Transverse colon (tissue), 4 donors: Measurements from ENCODE around the gene EML6. TPM values are rescaled to one million over a fixed set of nuclear protein-coding genes. Genes with fewer than 3 reads are reported as not detected.

Source experiments
- DNase-seq: peaks from one replicate; pipeline ENCODE4 v3.0.0-alpha.2; 2019
- H3K27ac ChIP-seq, 4 donors: fragments of 200-600 bp; sonication (generic); 2 replicates each; pipeline ENCODE4 v1.5.1; 2016 to 2018; ENCODE audit warnings: inconsistent platforms in 4 of 4
- H3K27me3 ChIP-seq: fragments of 200-600 bp; sonication (generic); 2 replicates; pipeline ENCODE4 v1.5.1; 2017; ENCODE audit warnings: inconsistent platforms
- H3K36me3 ChIP-seq, 4 donors: fragments of 200-600 bp; sonication (generic); 2 replicates each; pipeline ENCODE4 v1.5.1; 2017 to 2019; ENCODE audit warnings: inconsistent platforms in 4 of 4
- H3K4me1 ChIP-seq, 4 donors: fragments of 200-600 bp; sonication (generic); 2 replicates each; pipeline ENCODE4 v1.5.1; 2017 to 2020; ENCODE audit warnings: inconsistent platforms in 4 of 4
- H3K4me3 ChIP-seq, 4 donors: fragments of 200-600 bp; sonication (generic); 1 replicate in 1 of 4; 2 replicates in 3 of 4; pipeline versions ENCODE4 v1.5.1 to v1.6.1; 2017 to 2019; ENCODE audit warnings: inconsistent platforms in 4 of 4
- H3K9me3 ChIP-seq, 2 donors: fragments of 200-600 bp; sonication (generic); 2 replicates each; pipeline ENCODE4 v1.5.1; 2017 to 2019; ENCODE audit warnings: inconsistent platforms in 2 of 2
- EP300 ChIP-seq: sonication (generic); formaldehyde crosslinking; IDR thresholded peaks from one replicate; pipeline ENCODE4 v1.6.1; 2017; ENCODE audit warnings: antibody characterized with exemption, low read depth
- POLR2A ChIP-seq: fragments of 450-650 bp; IDR thresholded peaks from one replicate; pipeline ENCODE4 v1.6.1; 2016; ENCODE audit warnings: antibody characterized with exemption, mild to moderate bottlenecking, moderate library complexity
- POLR2AphosphoS5 ChIP-seq, 3 donors: sonication (generic); formaldehyde crosslinking; IDR thresholded peaks; one replicate each; pipeline ENCODE4 v1.6.1; 2016; ENCODE audit warnings: antibody characterized with exemption in 3 of 3
- WGBS, 2 donors: methylation state at CpG; one replicate each; pipeline ENCODE4 v1.1.5; 2018; ENCODE audit warnings: low coverage in 1 of 2; 5-methylcytosine and 5-hydroxymethylcytosine counted together
- in situ Hi-C, 4 donors: fragments of 200-750 bp; cut with MboI; loops; one replicate each; pipeline versions ENCODE4 v1.15.0 to v1.15.1; 2017; ENCODE audit warnings: low sequenced_read_pairs in 3 of 4, low pct_ligation_motif_present in 1 of 4, low pct_unique_long_range_greater_than_20kb in 1 of 4
- intact Hi-C: fragments of 100-400 bp; cut with DNase I; formaldehyde crosslinking; loops from one replicate; pipeline ENCODE4 v1.15.1; 2023; ENCODE audit warnings: low total_unique reads
- small RNA-seq, 4 donors: library from RNA; depleted of rRNA; stranded (forward); fragments of <200 nt; gene quantifications; one replicate each; pipeline ENCODE3, GENCODE V24; 2016
- total RNA-seq, 4 donors: library from RNA; depleted of rRNA; stranded (reverse); fragments of >200 nt; gene quantifications; one replicate each; pipeline ENCODE4 v1.1.0, GENCODE V29; 2016
- TF ChIP-seq, protein P1 (sequence below), 5 experiments: fragments of 200-600 bp in 3 of 5; fragments of 450-650 bp in 2 of 5; sonication (generic) in 3 of 5; IDR thresholded peaks; 1 replicate in 2 of 5; 2 replicates in 3 of 5; pipeline ENCODE4 v1.5.1; 2016 to 2017; ENCODE audit warnings: antibody characterized with exemption in 5 of 5, inconsistent platforms in 3 of 5, mild to moderate bottlenecking in 2 of 5, moderate library complexity in 1 of 5

The EML6 gene
- total RNA-seq, 4 donors from 2014 or later, result 1.5 to 8.2 (median 3.4) TPM

DNA sequence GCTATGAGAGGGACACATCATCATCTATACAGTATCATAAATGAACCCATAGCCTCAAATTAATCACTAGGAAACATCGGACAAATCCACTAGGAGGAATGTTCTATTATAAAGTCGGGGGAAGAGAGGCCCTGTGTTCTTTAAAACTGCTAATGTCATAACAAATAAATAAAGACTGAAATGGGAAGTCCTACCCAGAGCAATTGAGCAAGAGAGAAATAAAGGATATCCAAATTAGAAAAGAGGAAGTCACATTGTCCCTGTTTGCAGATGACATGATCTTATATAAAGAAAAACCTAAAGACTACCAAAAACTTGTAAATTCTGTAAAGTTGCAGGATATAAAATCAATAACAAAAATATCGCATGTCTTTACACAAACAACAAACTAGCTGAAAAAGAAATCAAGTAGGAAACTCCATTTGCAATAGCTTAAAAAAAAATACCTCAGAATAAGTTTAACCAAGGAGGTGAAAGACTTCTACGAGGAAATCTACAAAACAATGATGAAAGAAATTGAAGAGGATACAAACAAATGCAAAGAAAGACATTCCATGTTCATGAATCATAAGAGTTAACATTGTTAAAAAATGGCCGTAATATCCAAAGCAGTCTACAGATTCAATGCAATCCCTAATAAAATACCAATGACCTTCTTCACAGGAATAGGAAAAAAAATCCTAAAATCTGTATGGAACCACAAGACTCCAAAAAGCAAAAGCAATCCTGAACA lies 296.2 kb downstream of the EML6 start:
- Histone ChIP-seq H3K27ac (peak overlapping the region in 2 of 4 donors; percentile 5 to 20), H3K4me1 (peaks cover 4 to 34% (median 11%) of the 10 kb centered on the region in 4 donors), H3K4me3 (no peak overlapping the region), H3K36me3 (peaks cover 0 to 3% (median 0%) of the 10 kb centered on the region in 4 donors), H3K27me3 (no peaks in the 10 kb centered on the region), H3K9me3 (no peaks in the 10 kb centered on the region)
- in situ Hi-C loops, result loop anchor here in 2 of 4 donors (10.0 kb wide), 1 partner anchor 145 kb away; no protein-coding TSS in a partner anchor
- TF ChIP-seq, protein P1, sequence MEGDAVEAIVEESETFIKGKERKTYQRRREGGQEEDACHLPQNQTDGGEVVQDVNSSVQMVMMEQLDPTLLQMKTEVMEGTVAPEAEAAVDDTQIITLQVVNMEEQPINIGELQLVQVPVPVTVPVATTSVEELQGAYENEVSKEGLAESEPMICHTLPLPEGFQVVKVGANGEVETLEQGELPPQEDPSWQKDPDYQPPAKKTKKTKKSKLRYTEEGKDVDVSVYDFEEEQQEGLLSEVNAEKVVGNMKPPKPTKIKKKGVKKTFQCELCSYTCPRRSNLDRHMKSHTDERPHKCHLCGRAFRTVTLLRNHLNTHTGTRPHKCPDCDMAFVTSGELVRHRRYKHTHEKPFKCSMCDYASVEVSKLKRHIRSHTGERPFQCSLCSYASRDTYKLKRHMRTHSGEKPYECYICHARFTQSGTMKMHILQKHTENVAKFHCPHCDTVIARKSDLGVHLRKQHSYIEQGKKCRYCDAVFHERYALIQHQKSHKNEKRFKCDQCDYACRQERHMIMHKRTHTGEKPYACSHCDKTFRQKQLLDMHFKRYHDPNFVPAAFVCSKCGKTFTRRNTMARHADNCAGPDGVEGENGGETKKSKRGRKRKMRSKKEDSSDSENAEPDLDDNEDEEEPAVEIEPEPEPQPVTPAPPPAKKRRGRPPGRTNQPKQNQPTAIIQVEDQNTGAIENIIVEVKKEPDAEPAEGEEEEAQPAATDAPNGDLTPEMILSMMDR (IDR thresholded peaks at IDR 0.05), result no peak
- TF ChIP-seq EP300 (no peak), POLR2A (no peak), POLR2AphosphoS5 (IDR thresholded peaks at IDR 0.05) (no peak)
- no peak for DNase-seq
- intact Hi-C loops, result loop anchor here (10.0 kb wide), 1 partner anchor 145 kb away; no protein-coding TSS in a partner anchor
- 73% methylated on average over 4 to 5 of the region's 5 CpGs for WGBS, 2 donors

Small RNAs within 50 kb of the gene (small RNA-seq; reads per million reads assigned to genes)
- 0 reads per million in 4 donors for gene RNU6-433P
- 0 reads per million in 4 donors for gene RNU7-81P
